SK-N-MC (cell line): ENCODE data around the gene PRC1.

Source experiments
- EZH2 ChIP-seq: fragments of 200-600 bp; sonication (generic); IDR thresholded peaks from one replicate; pipeline ENCODE4 v1.6.1; 2017; ENCODE audit warnings: antibody characterized with exemption
- POLR2AphosphoS5 ChIP-seq: IDR thresholded peaks from 2 replicates; pipeline ENCODE4 v1.6.1; 2012; ENCODE audit warnings: mild to moderate bottlenecking, low read depth, low read length, borderline replicate concordance

GRCh38 chr15:90918835-90919234 is 75.5 kb downstream of the PRC1 start:
- TF ChIP-seq EZH2 (no peak), POLR2AphosphoS5 (no peak)
